Measurements from ENCODE around the gene PGAM2.

GRCh38 chr7:44045226-44046014 is 19.9 kb downstream of the PGAM2 start:
- TF ChIP-seq CTCF (conservative IDR thresholded peaks at IDR 0.05; ENCODE audit: low read depth in 2 of 2) (no peak), POLR2AphosphoS5 (IDR thresholded peaks at IDR 0.05; ENCODE audit: low read depth) (no peak), REST (IDR thresholded peaks at IDR 0.05; ENCODE audit: unreplicated experiment) (no peak), JUNB (IDR thresholded peaks at IDR 0.05; ENCODE audit: unreplicated experiment) (no peak), STAT1 (IDR thresholded peaks at IDR 0.05; ENCODE audit: unreplicated experiment) (no peak), EZH2phosphoT487 (IDR thresholded peaks at IDR 0.05; ENCODE audit: unreplicated experiment) (no peak), EZH2 (IDR thresholded peaks at IDR 0.05; ENCODE audit: low read depth, unreplicated experiment) (no peak), CREB1 (CRISPR knock-in tag; IDR thresholded peaks at IDR 0.05; ENCODE audit: low read depth) (no peak), ETS1 (IDR thresholded peaks at IDR 0.05) (no peak), ZNF331 (CRISPR knock-in tag; IDR thresholded peaks at IDR 0.05; ENCODE audit: low read depth) (no peak), ZNF114 (CRISPR knock-in tag; IDR thresholded peaks at IDR 0.05) (no peak)
